Ovary (tissue), 3 donors: Measurements from ENCODE around the gene ETF1.
"Not testable (repeated sequence)": the region's sequence is repeated elsewhere in the genome, so short reads cannot be mapped to it uniquely, and the experiment has no call there.

Experiments used
- EP300 ChIP-seq: sonication (generic); formaldehyde crosslinking; IDR thresholded peaks from one replicate; pipeline ENCODE4 v1.6.1; 2017; ENCODE audit warnings: antibody characterized with exemption
- POLR2A ChIP-seq: fragments of 450-650 bp; IDR thresholded peaks from one replicate; pipeline ENCODE4 v1.6.1; 2017; ENCODE audit warnings: antibody characterized with exemption, mild to moderate bottlenecking, moderate library complexity
- TF ChIP-seq, protein P1 (sequence below), 3 donors: fragments of 450-650 bp in 2 of 3; fragments of 200-600 bp in 1 of 3; IDR thresholded peaks; one replicate each; pipeline versions ENCODE4 v1.5.1 to v1.8.0; 2016 to 2022; ENCODE audit warnings: antibody characterized with exemption in 3 of 3, mild to moderate bottlenecking in 1 of 3
- donor health status: DM: no; HTN: no; CAD: no.

DNA sequence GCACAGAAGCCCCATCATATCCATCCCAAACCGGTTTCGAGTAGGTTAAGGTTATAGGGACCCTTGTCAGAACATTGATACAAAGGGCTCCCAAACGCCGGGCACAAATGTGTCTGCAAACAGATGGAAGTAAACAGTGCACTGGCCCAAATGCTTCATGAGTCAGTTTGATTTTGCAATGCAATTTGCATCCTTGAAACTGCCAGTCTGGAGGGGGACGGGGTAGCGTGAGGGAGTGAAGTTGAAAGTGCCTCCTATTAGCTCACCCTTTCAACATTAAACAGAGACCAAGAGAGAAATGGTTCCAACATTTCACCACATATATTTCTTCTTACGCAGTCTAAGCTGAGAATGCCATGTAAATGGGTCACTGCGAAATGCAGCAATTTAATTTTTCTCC is 35.6 kb downstream of the ETF1 start:
- not testable (repeated sequence) for TF ChIP-seq EP300, POLR2A
- TF ChIP-seq, protein P1, sequence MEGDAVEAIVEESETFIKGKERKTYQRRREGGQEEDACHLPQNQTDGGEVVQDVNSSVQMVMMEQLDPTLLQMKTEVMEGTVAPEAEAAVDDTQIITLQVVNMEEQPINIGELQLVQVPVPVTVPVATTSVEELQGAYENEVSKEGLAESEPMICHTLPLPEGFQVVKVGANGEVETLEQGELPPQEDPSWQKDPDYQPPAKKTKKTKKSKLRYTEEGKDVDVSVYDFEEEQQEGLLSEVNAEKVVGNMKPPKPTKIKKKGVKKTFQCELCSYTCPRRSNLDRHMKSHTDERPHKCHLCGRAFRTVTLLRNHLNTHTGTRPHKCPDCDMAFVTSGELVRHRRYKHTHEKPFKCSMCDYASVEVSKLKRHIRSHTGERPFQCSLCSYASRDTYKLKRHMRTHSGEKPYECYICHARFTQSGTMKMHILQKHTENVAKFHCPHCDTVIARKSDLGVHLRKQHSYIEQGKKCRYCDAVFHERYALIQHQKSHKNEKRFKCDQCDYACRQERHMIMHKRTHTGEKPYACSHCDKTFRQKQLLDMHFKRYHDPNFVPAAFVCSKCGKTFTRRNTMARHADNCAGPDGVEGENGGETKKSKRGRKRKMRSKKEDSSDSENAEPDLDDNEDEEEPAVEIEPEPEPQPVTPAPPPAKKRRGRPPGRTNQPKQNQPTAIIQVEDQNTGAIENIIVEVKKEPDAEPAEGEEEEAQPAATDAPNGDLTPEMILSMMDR (IDR thresholded peaks at IDR 0.05) = not testable (repeated sequence)
